Measurements from ENCODE around the gene URI1.
A peak's percentile ranks its signal among the peaks of the same experiment; 100 is the strongest.

URI1 gene

GRCh38 chr19:30028118-30028991 lies 86.3 kb downstream of the URI1 start:
- H3K27ac ChIP-seq (ENCODE audit: poor library complexity, severe bottlenecking), result no peak overlapping the region
- DNase-seq (ENCODE audit: low spot score) (no peak), ATAC-seq (ENCODE audit: low read depth) (no peak)
- H3K4me3 ChIP-seq (ENCODE audit: severe bottlenecking), result no peak overlapping the region
- no peaks in the 10 kb centered on the region for H3K9me3 ChIP-seq (ENCODE audit: severe bottlenecking)
- peaks cover 18% of the 10 kb centered on the region for H3K4me1 ChIP-seq (ENCODE audit: insufficient read depth, poor library complexity, severe bottlenecking)
- no peak for TF ChIP-seq CTCF (IDR thresholded peaks at IDR 0.05; ENCODE audit: poor library complexity, severe bottlenecking)
- no peaks in the 10 kb centered on the region for H3K27me3 ChIP-seq (ENCODE audit: insufficient read depth, poor library complexity, severe bottlenecking)
- peaks cover 7% of the 10 kb centered on the region; the same call in 1 of the 2 replicates for H3K36me3 ChIP-seq (ENCODE audit: low read depth)

- ATAC-seq (ENCODE audit: low read depth) (no peak), DNase-seq (ENCODE audit: low spot score) (no peak)
- no peaks in the 10 kb centered on the region for H3K9me3 ChIP-seq (ENCODE audit: severe bottlenecking)
- H3K4me1 ChIP-seq (ENCODE audit: insufficient read depth, poor library complexity, severe bottlenecking), result peaks cover 18% of the 10 kb centered on the region
- no peak overlapping the region for H3K4me3 ChIP-seq (ENCODE audit: severe bottlenecking)
- H3K27me3 ChIP-seq (ENCODE audit: insufficient read depth, poor library complexity, severe bottlenecking), result no peaks in the 10 kb centered on the region
- peaks cover 9% of the 10 kb centered on the region; the same call in 1 of the 2 replicates for H3K36me3 ChIP-seq (ENCODE audit: low read depth)
- no peak for TF ChIP-seq CTCF (IDR thresholded peaks at IDR 0.05; ENCODE audit: poor library complexity, severe bottlenecking)
- H3K27ac ChIP-seq (ENCODE audit: poor library complexity, severe bottlenecking), result no peak overlapping the region
Measured at GRCh38 chr19:30028992-30029343, 86.9 kb downstream of the URI1 start.

- Histone ChIP-seq H3K27me3 (ENCODE audit: insufficient read depth, poor library complexity, severe bottlenecking) (no peaks in the 10 kb centered on the region), H3K4me3 (ENCODE audit: severe bottlenecking) (no peak overlapping the region), H3K4me1 (ENCODE audit: insufficient read depth, poor library complexity, severe bottlenecking) (peaks cover 18% of the 10 kb centered on the region), H3K36me3 (ENCODE audit: low read depth) (peaks cover 10% of the 10 kb centered on the region; the same call in 1 of the 2 replicates), H3K27ac (ENCODE audit: poor library complexity, severe bottlenecking) (peak overlapping the region; percentile 47), H3K9me3 (ENCODE audit: severe bottlenecking) (no peaks in the 10 kb centered on the region)
- peak; percentile 99 for ATAC-seq (ENCODE audit: low read depth)
- no peak for DNase-seq (ENCODE audit: low spot score)
- no peak for TF ChIP-seq CTCF (IDR thresholded peaks at IDR 0.05; ENCODE audit: poor library complexity, severe bottlenecking)
Measured at GRCh38 chr19:30029721-30030510, 87.9 kb downstream of the URI1 start.

GRCh38 chr19:30034321-30034720 lies 92.3 kb downstream of the URI1 start:
- H3K27me3 ChIP-seq (ENCODE audit: insufficient read depth, poor library complexity, severe bottlenecking), result no peaks in the 10 kb centered on the region
- H3K27ac ChIP-seq (ENCODE audit: poor library complexity, severe bottlenecking), result no peak overlapping the region
- ATAC-seq (ENCODE audit: low read depth) (no peak), DNase-seq (ENCODE audit: low spot score) (no peak)
- TF ChIP-seq CTCF (IDR thresholded peaks at IDR 0.05; ENCODE audit: poor library complexity, severe bottlenecking), result no peak
- H3K4me3 ChIP-seq (ENCODE audit: severe bottlenecking), result no peak overlapping the region
- peaks cover 6% of the 10 kb centered on the region; the same call in 1 of the 2 replicates for H3K36me3 ChIP-seq (ENCODE audit: low read depth)
- H3K4me1 ChIP-seq (ENCODE audit: insufficient read depth, poor library complexity, severe bottlenecking), result peaks cover 13% of the 10 kb centered on the region
- no peaks in the 10 kb centered on the region for H3K9me3 ChIP-seq (ENCODE audit: severe bottlenecking)
